Type B pancreatic cell (in vitro differentiated cells): ENCODE results near the gene SOS1. TPM values are rescaled to one million over a fixed set of nuclear protein-coding genes. Genes with fewer than 3 reads are reported as not detected.

Source experiments
- DNase-seq: peaks from one replicate; pipeline ENCODE4 v3.0.0; 2021; ENCODE audit warnings: mixed read lengths; ENCODE audit not compliant: unreplicated experiment; ENCODE audit errors: extremely low spot score
- H3K27ac Mint-ChIP-seq: 2 replicates; pipeline ENCODE4 v1.8.0; 2021; ENCODE audit warnings: mild to moderate bottlenecking, mixed read lengths
- H3K27me3 Mint-ChIP-seq: 2 replicates; pipeline ENCODE4 v1.8.0; 2021; ENCODE audit warnings: mixed read lengths
- H3K36me3 Mint-ChIP-seq: 2 replicates; pipeline ENCODE4 v1.8.0; 2021; ENCODE audit warnings: mixed read lengths
- H3K4me1 Mint-ChIP-seq: one replicate; pipeline ENCODE4 v1.8.0; 2021; ENCODE audit warnings: mixed read lengths; ENCODE audit not compliant: unreplicated experiment
- H3K4me3 Mint-ChIP-seq: 2 replicates; pipeline ENCODE4 v1.8.0; 2021; ENCODE audit warnings: mild to moderate bottlenecking, mixed read lengths
- H3K9me3 Mint-ChIP-seq: 2 replicates; pipeline ENCODE4 v1.8.0; 2021; ENCODE audit warnings: mixed read lengths
- total RNA-seq: library from RNA; stranded (reverse); gene quantifications from 2 replicates; pipeline ENCODE4 v1.2.1, GENCODE V29; 2021; ENCODE audit warnings: low replicate concordance
- TF ChIP-seq, protein P1 (sequence below): fragments of 200-600 bp; sonication (generic); conservative IDR thresholded peaks from 2 replicates; pipeline ENCODE4 v1.5.0; 2021; ENCODE audit warnings: antibody characterized with exemption, mild to moderate bottlenecking

Gene SOS1
- total RNA-seq, 1 donor from 2014 or later = 54.2 TPM

DNA sequence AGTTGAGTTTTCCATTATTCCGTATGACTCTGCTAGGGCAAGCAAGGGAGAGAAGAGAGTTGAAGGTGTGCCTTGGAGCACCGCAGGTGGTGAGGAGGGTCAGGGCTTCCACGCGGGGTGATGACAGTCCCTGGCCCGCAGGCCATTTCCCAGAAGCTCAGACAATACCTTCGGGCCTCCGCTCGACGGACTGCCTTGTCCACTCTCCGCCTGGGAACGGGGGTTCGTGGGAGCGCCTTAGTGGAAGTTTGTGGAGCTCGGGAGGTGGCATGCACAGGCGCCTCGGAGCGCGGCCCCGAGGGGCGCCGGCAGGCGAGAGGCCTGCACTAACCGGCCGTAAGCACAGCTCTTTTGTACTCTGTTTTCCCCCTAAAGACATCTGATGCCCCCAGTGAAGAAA is 161.4 kb downstream of the SOS1 start:
- H3K4me3 Mint-ChIP-seq = no peak overlapping the region
- no peak for DNase-seq
- peaks cover 4% of the 10 kb centered on the region for H3K36me3 Mint-ChIP-seq
- H3K27ac Mint-ChIP-seq = no peak overlapping the region
- TF ChIP-seq, protein P1, sequence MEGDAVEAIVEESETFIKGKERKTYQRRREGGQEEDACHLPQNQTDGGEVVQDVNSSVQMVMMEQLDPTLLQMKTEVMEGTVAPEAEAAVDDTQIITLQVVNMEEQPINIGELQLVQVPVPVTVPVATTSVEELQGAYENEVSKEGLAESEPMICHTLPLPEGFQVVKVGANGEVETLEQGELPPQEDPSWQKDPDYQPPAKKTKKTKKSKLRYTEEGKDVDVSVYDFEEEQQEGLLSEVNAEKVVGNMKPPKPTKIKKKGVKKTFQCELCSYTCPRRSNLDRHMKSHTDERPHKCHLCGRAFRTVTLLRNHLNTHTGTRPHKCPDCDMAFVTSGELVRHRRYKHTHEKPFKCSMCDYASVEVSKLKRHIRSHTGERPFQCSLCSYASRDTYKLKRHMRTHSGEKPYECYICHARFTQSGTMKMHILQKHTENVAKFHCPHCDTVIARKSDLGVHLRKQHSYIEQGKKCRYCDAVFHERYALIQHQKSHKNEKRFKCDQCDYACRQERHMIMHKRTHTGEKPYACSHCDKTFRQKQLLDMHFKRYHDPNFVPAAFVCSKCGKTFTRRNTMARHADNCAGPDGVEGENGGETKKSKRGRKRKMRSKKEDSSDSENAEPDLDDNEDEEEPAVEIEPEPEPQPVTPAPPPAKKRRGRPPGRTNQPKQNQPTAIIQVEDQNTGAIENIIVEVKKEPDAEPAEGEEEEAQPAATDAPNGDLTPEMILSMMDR = no peak
- H3K9me3 Mint-ChIP-seq = no peaks in the 10 kb centered on the region
- H3K4me1 Mint-ChIP-seq = peaks cover 7% of the 10 kb centered on the region
- H3K27me3 Mint-ChIP-seq = peaks cover 10% of the 10 kb centered on the region

- Mint-ChIP-seq H3K4me1 (peaks cover 7% of the 10 kb centered on the region), H3K4me3 (no peak overlapping the region), H3K27me3 (peaks cover 14% of the 10 kb centered on the region), H3K36me3 (peaks cover 4% of the 10 kb centered on the region), H3K27ac (no peak overlapping the region), H3K9me3 (no peaks in the 10 kb centered on the region)
- TF ChIP-seq, protein P1 = no peak
- DNase-seq = no peak
Observed at GRCh38 chr2:38957972-38958371, 162.9 kb downstream of the SOS1 start.

GRCh38 chr2:38951766-38952165 is 169.1 kb downstream of the SOS1 start:
- DNase-seq = no peak
- TF ChIP-seq, protein P1 = no peak
- H3K27ac Mint-ChIP-seq = no peak overlapping the region
- no peaks in the 10 kb centered on the region for H3K36me3 Mint-ChIP-seq
- peaks cover 4% of the 10 kb centered on the region for H3K9me3 Mint-ChIP-seq
- peaks cover 3% of the 10 kb centered on the region for H3K4me1 Mint-ChIP-seq
- H3K27me3 Mint-ChIP-seq = peaks cover 7% of the 10 kb centered on the region
- no peak overlapping the region for H3K4me3 Mint-ChIP-seq

- peaks cover 4% of the 10 kb centered on the region for H3K9me3 Mint-ChIP-seq
- H3K27ac Mint-ChIP-seq = no peak overlapping the region
- H3K36me3 Mint-ChIP-seq = no peaks in the 10 kb centered on the region
- no peak overlapping the region for H3K4me3 Mint-ChIP-seq
- no peak for DNase-seq
- H3K27me3 Mint-ChIP-seq = peaks cover 7% of the 10 kb centered on the region
- TF ChIP-seq, protein P1 = no peak
- peaks cover 10% of the 10 kb centered on the region for H3K4me1 Mint-ChIP-seq
Observed at GRCh38 chr2:38948995-38949394, 171.9 kb downstream of the SOS1 start.

GRCh38 chr2:38948387-38948882 is 172.4 kb downstream of the SOS1 start:
- Mint-ChIP-seq H3K4me1 (peaks cover 16% of the 10 kb centered on the region), H3K27me3 (peaks cover 6% of the 10 kb centered on the region)
- TF ChIP-seq, protein P1 = no peak

More at GRCh38 chr2:38948387-38948882, 172.4 kb downstream of the SOS1 start:
- no peaks in the 10 kb centered on the region for H3K36me3 Mint-ChIP-seq
- no peak overlapping the region for H3K4me3 Mint-ChIP-seq
- DNase-seq = no peak
- H3K9me3 Mint-ChIP-seq = peaks cover 4% of the 10 kb centered on the region
- no peak overlapping the region for H3K27ac Mint-ChIP-seq
